GM12878 (cell line): Measurements from ENCODE around the gene ZNF511. TPM values are rescaled to one million over a fixed set of nuclear protein-coding genes. Genes with fewer than 3 reads are reported as not detected.

Experiments used
- ATAC-seq: fragments of 200-7000 bp; cut with Tn5 transposase; 3 replicates; pipeline ENCODE4 v1.9.1; 2020; ENCODE audit warnings: mild to moderate bottlenecking, moderate library complexity
- BruUV-seq: library from RNA; stranded (reverse); fragments of 400-500 nt; replicated peaks from 2 replicates; lab custom pipeline; 2021; lab: Mats Ljungman, UMichigan
- CTCF ChIA-PET: fragments of 300-600 bp; sonication (Branson Sonifier 250); formaldehyde crosslinking; extraction: SDS; loops from one replicate; lab custom pipeline; 2021; ENCODE audit warnings: inconsistent platforms; lab: Yijun Ruan, JAX
- POLR2A ChIA-PET: fragments of 350-600 bp; formaldehyde crosslinking; extraction: SDS; loops from one replicate; lab custom pipeline; 2021; ENCODE audit warnings: inconsistent platforms; lab: Charles Lee
- RAD21 ChIA-PET: fragments of 300-600 bp; sonication (Branson Sonifier 250); formaldehyde crosslinking; loops from one replicate; lab custom pipeline; 2023; ENCODE audit warnings: antibody characterized with exemption; ENCODE audit not compliant: unreplicated experiment; lab: Charles Lee
- SMC1A ChIA-PET: fragments of 300-600 bp; sonication (Branson Sonifier 250); formaldehyde crosslinking; loops from one replicate; lab custom pipeline; 2023; ENCODE audit not compliant: unreplicated experiment, uncharacterized antibody; lab: Charles Lee
- DNase-seq: peaks from one replicate; pipeline ENCODE4 v3.0.0-alpha.2; 2011; ENCODE audit warnings: low read depth, low spot score
- FAIRE-seq: peaks from 3 replicates; lab custom pipeline; 2011; peaks lifted over from hg19 to GRCh38; lab: Jason Lieb, UNC
- H2AFZ ChIP-seq: 2 replicates; pipeline ENCODE4 v1.6.0; 2011; ENCODE audit warnings: low read depth, low read length, control low read depth; ENCODE audit not compliant: control insufficient read depth
- H3K27ac ChIP-seq: 2 replicates; pipeline ENCODE4 v1.5.1; 2011; ENCODE audit warnings: control low read depth; ENCODE audit not compliant: control insufficient read depth, insufficient read depth
- H3K27me3 ChIP-seq, 2 experiments: replicated peaks in 1 of 2; 2 replicates each; pipeline versions ENCODE4 v1.6.0 to v1.6.1; 2011; ENCODE audit warnings: low read length in 1 of 2; ENCODE audit not compliant: control insufficient read depth in 2 of 2, insufficient read depth in 2 of 2
- H3K36me3 ChIP-seq, 2 experiments: 2 replicates each; pipeline ENCODE4 v1.5.1; 2011; ENCODE audit warnings: low read length in 1 of 2; ENCODE audit not compliant: control insufficient read depth in 2 of 2, insufficient read depth in 2 of 2
- H3K4me1 ChIP-seq: 2 replicates; pipeline ENCODE4 v1.6.1; 2011; ENCODE audit warnings: mild to moderate bottlenecking, low read length, moderate library complexity, mixed read lengths; ENCODE audit not compliant: control insufficient read depth, insufficient read depth
- H3K4me2 ChIP-seq: 2 replicates; pipeline ENCODE4 v1.6.0; 2011; ENCODE audit warnings: control low read depth; ENCODE audit not compliant: control insufficient read depth, insufficient read depth
- H3K4me3 ChIP-seq: fragments of 200-600 bp; sonication (generic); 2 replicates; pipeline ENCODE4 v1.5.1; 2016
- H3K79me2 ChIP-seq: 2 replicates; pipeline ENCODE4 v1.6.0; 2011; ENCODE audit warnings: low read length; ENCODE audit not compliant: control insufficient read depth, insufficient read depth
- H3K9ac ChIP-seq: 2 replicates; pipeline ENCODE4 v1.8.0; 2011; ENCODE audit warnings: low read length, control low read depth, mixed read lengths; ENCODE audit not compliant: control insufficient read depth, insufficient read depth
- H3K9me3 ChIP-seq: replicated peaks from 3 replicates; pipeline ENCODE4 v1.5.1; 2011; ENCODE audit warnings: mild to moderate bottlenecking, low read length; ENCODE audit not compliant: control insufficient read depth, insufficient read depth
- H4K20me1 ChIP-seq: 2 replicates; pipeline ENCODE4 v1.6.0; 2011; ENCODE audit not compliant: control insufficient read depth, insufficient read depth
- CBX3 ChIP-seq: fragments of 200-600 bp; sonication (generic); IDR thresholded peaks from 2 replicates; pipeline ENCODE4 v1.6.1; 2016; ENCODE audit warnings: low read depth, borderline replicate concordance
- CREM ChIP-seq: IDR thresholded peaks from 2 replicates; pipeline ENCODE4 v1.6.1; 2014; ENCODE audit warnings: antibody characterized with exemption, low read depth
- EP300 ChIP-seq, 2 experiments: fragments of 150-350 bp in 1 of 2; IDR thresholded peaks; 2 replicates each; pipeline ENCODE4 v1.6.1; 2011 to 2012; ENCODE audit warnings: low read depth in 2 of 2, low read length in 2 of 2, borderline replicate concordance in 1 of 2, improper control_type of control experiment in 1 of 2, inconsistent platforms in 1 of 2; ENCODE audit not compliant: control insufficient read depth in 1 of 2
- FOXK2 ChIP-seq: fragments of 450-650 bp; IDR thresholded peaks from 2 replicates; pipeline ENCODE4 v1.6.1; 2017; ENCODE audit warnings: mild to moderate bottlenecking, moderate library complexity
- JUNB ChIP-seq: IDR thresholded peaks from 2 replicates; pipeline ENCODE4 v1.6.1; 2016; ENCODE audit warnings: antibody characterized with exemption, mild to moderate bottlenecking
- MYC ChIP-seq: IDR thresholded peaks from 2 replicates; pipeline ENCODE4 v1.6.1; 2011; ENCODE audit warnings: mild to moderate bottlenecking, low read length, moderate library complexity, inconsistent platforms; ENCODE audit not compliant: insufficient read depth, insufficient replicate concordance, insufficient read length, severe bottlenecking
- NFXL1 ChIP-seq: fragments of 450-650 bp; IDR thresholded peaks from 2 replicates; pipeline ENCODE4 v1.6.1; 2017; ENCODE audit warnings: antibody characterized with exemption, mild to moderate bottlenecking, borderline replicate concordance
- NR2F1 ChIP-seq: fragments of 450-650 bp; conservative IDR thresholded peaks from 2 replicates; pipeline ENCODE4 v1.6.1; 2017; ENCODE audit warnings: mild to moderate bottlenecking
- PML ChIP-seq: IDR thresholded peaks from 2 replicates; pipeline ENCODE4 v1.6.1; 2012; ENCODE audit warnings: low read length, inconsistent platforms
- SIN3A ChIP-seq: IDR thresholded peaks from 2 replicates; pipeline ENCODE4 v1.6.1; 2012; ENCODE audit warnings: low read depth, low read length, improper control_type of control experiment
- SMC3 ChIP-seq: IDR thresholded peaks from 2 replicates; pipeline ENCODE4 v1.6.1; 2011; ENCODE audit warnings: low read length, improper control_type of control experiment, borderline replicate concordance
- WRNIP1 ChIP-seq: IDR thresholded peaks from 2 replicates; pipeline ENCODE4 v1.6.1; 2011; ENCODE audit warnings: low read depth, low read length, improper control_type of control experiment, borderline replicate concordance
- ZNF217 ChIP-seq: fragments of 450-650 bp; IDR thresholded peaks from 2 replicates; pipeline ENCODE4 v1.6.1; 2017; ENCODE audit warnings: antibody characterized with exemption, mild to moderate bottlenecking
- WGBS: methylation state at CpG from one replicate; pipeline ENCODE4 v1.1.6; 2016; ENCODE audit warnings: low lambda C conversion rate; ENCODE audit not compliant: insufficient replicate concordance, insufficient coverage; ENCODE audit errors: missing lambda C conversion rate; 5-methylcytosine and 5-hydroxymethylcytosine counted together
- in situ Hi-C: fragments of 300-500 bp; cut with MboI; formaldehyde crosslinking; loops from 9 replicates; pipeline ENCODE4 v1.14.3; 2018; ENCODE audit warnings: mixed read lengths
- intact Hi-C: fragments of 100-400 bp; cut with micrococcal nuclease; formaldehyde crosslinking; loops from one replicate; pipeline ENCODE4 v1.14.2; 2022; ENCODE audit not compliant: unreplicated experiment
- polyA plus RNA-seq, 11 experiments: library from polyadenylated mRNA; depleted of rRNA in 4 of 11; unstranded in 6 of 11; stranded (reverse) in 5 of 11; fragments of >200 nt; fragmentation: Nextera tagmentation in 4 of 11; fragmentation: Illumina TruSeq in 1 of 11; extraction: Ambion mirVana in 4 of 11; extraction: Trizol in 1 of 11; gene quantifications; 1 replicate in 1 of 11; 2 replicates in 10 of 11; pipeline versions ENCODE4 v1.2.1 to v1.2.3, GENCODE V29; 2011 to 2016; ENCODE audit warnings: inconsistent platforms in 2 of 11, missing spikeins in 2 of 11, low read depth in 1 of 11
- total RNA-seq, 4 experiments: library from RNA; depleted of rRNA in 3 of 4; stranded (reverse); fragments of >200 nt in 3 of 4; fragmentation: Illumina TruSeq in 1 of 4; extraction: Trizol in 1 of 4; gene quantifications; 2 replicates each; pipeline versions ENCODE4 v1.2.1 to v1.2.3, GENCODE V29; 2013 to 2021
- TF ChIP-seq, protein P1 (sequence below): fragments of 450-650 bp; IDR thresholded peaks from 2 replicates; pipeline ENCODE4 v1.6.1; 2017; ENCODE audit warnings: mild to moderate bottlenecking, low read depth, inconsistent platforms; ENCODE audit not compliant: poor library complexity, severe bottlenecking

Gene ZNF511
- total and polyA plus RNA-seq, 10 of the 15 experiments (the other 5 are each of a cell fraction or from before 2014, with no cell fraction given) = 0.58 to 110 (median 32.0) TPM

DNA sequence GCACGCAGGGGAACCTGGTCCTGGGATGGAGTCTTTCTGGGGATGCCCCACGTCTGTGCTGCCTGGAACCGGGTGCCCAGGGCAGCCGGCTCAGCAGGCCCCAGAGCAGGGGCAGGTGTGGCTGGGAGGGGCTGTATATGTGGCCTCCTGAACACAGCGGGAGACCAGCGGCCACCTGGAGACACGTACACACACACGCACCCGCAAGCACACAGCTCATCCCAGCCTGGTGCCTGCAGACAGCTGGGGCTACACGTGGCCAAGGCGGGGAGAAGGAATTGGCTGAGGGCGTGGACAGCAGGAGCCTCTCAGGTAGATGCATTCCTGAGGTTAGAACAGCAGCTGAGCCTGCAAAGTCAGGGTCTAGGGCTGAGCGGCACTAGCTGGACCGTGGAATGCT lies 46.0 kb upstream of the ZNF511 start:
- no peak overlapping the region for H2AFZ ChIP-seq
- no peak for ATAC-seq
- TF ChIP-seq CBX3 = no peak
- TF ChIP-seq WRNIP1 = no peak
- TF ChIP-seq EP300 (IDR thresholded peaks at IDR 0.05; ENCODE audit: borderline replicate concordance in 1 of 2, control insufficient read depth in 1 of 2, low read depth in 2 of 2, low read length in 2 of 2) = no peak
- TF ChIP-seq NR2F1 = no peak
- no peak for TF ChIP-seq MYC
- TF ChIP-seq PML = no peak
- TF ChIP-seq NFXL1 = no peak
- no peak for TF ChIP-seq JUNB
- TF ChIP-seq, protein P1, sequence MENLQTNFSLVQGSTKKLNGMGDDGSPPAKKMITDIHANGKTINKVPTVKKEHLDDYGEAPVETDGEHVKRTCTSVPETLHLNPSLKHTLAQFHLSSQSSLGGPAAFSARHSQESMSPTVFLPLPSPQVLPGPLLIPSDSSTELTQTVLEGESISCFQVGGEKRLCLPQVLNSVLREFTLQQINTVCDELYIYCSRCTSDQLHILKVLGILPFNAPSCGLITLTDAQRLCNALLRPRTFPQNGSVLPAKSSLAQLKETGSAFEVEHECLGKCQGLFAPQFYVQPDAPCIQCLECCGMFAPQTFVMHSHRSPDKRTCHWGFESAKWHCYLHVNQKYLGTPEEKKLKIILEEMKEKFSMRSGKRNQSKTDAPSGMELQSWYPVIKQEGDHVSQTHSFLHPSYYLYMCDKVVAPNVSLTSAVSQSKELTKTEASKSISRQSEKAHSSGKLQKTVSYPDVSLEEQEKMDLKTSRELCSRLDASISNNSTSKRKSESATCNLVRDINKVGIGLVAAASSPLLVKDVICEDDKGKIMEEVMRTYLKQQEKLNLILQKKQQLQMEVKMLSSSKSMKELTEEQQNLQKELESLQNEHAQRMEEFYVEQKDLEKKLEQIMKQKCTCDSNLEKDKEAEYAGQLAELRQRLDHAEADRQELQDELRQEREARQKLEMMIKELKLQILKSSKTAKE = no peak
- TF ChIP-seq ZNF217 = no peak
- no peak for TF ChIP-seq SMC3
- no peak for TF ChIP-seq SIN3A
- no peak for TF ChIP-seq CREM
- TF ChIP-seq FOXK2 = no peak
- peaks cover 23% of the 10 kb centered on the region for H3K4me1 ChIP-seq
- POLR2A ChIA-PET = interaction anchor here (1.4 kb wide), 1 partner anchor 15 kb away, joined by 4 read pairs; no protein-coding TSS in a partner anchor
- no peaks in the 10 kb centered on the region for H3K9me3 ChIP-seq
- RAD21 ChIA-PET = no interaction called here
- no peak for DNase-seq
- in situ Hi-C loops = no loop called here
- CTCF ChIA-PET = interaction anchor here (1.2 kb wide), 1 partner anchor 16 kb away, joined by 3 read pairs; no protein-coding TSS in a partner anchor
- no peak overlapping the region for H3K4me2 ChIP-seq
- H3K9ac ChIP-seq = no peak overlapping the region
- 92% methylated on average over 14 of the region's 14 CpGs for WGBS
- intact Hi-C loops = no loop called here
- H3K4me3 ChIP-seq = no peak overlapping the region
- TSS peak; percentile 66 for BruUV-seq
- no peak overlapping the region for H3K27ac ChIP-seq
- no peak for FAIRE-seq
- peaks cover 3 to 4% of the 10 kb centered on the region in 2 experiments; a peak in 3 of 4 replicates for H3K36me3 ChIP-seq
- H3K27me3 ChIP-seq = no peaks in the 10 kb centered on the region
- H3K79me2 ChIP-seq = no peaks in the 10 kb centered on the region
- SMC1A ChIA-PET = interaction anchor here (1.4 kb wide), 1 partner anchor 12 kb away, joined by 5 read pairs; no protein-coding TSS in a partner anchor
- H4K20me1 ChIP-seq = no peaks in the 10 kb centered on the region
